HG03457 (cell line): Measurements from ENCODE around the gene FSTL5.
A peak's percentile ranks its signal among the peaks of the same experiment; 100 is the strongest.
"Not testable (repeated sequence)": the region's sequence is repeated elsewhere in the genome, so short reads cannot be mapped to it uniquely, and the experiment has no call there.

Experiments used
- ATAC-seq: cut with Tn5 transposase; IDR thresholded peaks from one replicate; pipeline ENCODE4 v1.9.1; 2021; ENCODE audit warnings: moderate number of reproducible peaks; ENCODE audit not compliant: unreplicated experiment

FSTL5 gene

GRCh38 chr4:162163892-162164759 lies at the start of gene FSTL5:
Gene FSTL5 (minus strand): TSS chr4:162164000. CDS start chr4:162111396, 52,604 bp downstream.
- peak; percentile 84 for ATAC-seq

GRCh38 chr4:162209706-162210105 lies 45.9 kb upstream of the FSTL5 start:
- ATAC-seq, result no peak

GRCh38 chr4:162203478-162203877 lies 39.7 kb upstream of the FSTL5 start:
- ATAC-seq, result not testable (repeated sequence)

- ATAC-seq, result no peak
Observed at GRCh38 chr4:162201673-162202072, 37.9 kb upstream of the FSTL5 start.

GRCh38 chr4:162170509-162170908 lies 6.7 kb upstream of the FSTL5 start:
- no peak for ATAC-seq

- no peak for ATAC-seq
Observed at GRCh38 chr4:162164906-162165510, 1.2 kb upstream of the FSTL5 start.

- no peak for ATAC-seq
Observed at GRCh38 chr4:162162672-162163071, 1.1 kb downstream of the FSTL5 start.

- no peak for ATAC-seq
Observed at GRCh38 chr4:162157241-162157640, 6.6 kb downstream of the FSTL5 start.

GRCh38 chr4:162154862-162155540 lies 8.8 kb downstream of the FSTL5 start:
- no peak for ATAC-seq

- ATAC-seq, result no peak
Observed at GRCh38 chr4:162151850-162152249, 11.9 kb downstream of the FSTL5 start.

- ATAC-seq, result no peak
Observed at GRCh38 chr4:162151386-162151785, 12.4 kb downstream of the FSTL5 start.

- ATAC-seq, result no peak
Observed at GRCh38 chr4:162149644-162150043, 14.2 kb downstream of the FSTL5 start.

GRCh38 chr4:162140051-162140683 lies 23.6 kb downstream of the FSTL5 start:
- ATAC-seq, result no peak

- ATAC-seq, result no peak
Observed at GRCh38 chr4:162139412-162139811, 24.4 kb downstream of the FSTL5 start.

GRCh38 chr4:162131256-162131655 lies 32.5 kb downstream of the FSTL5 start:
- no peak for ATAC-seq

- no peak for ATAC-seq
Observed at GRCh38 chr4:162126729-162127128, 37.1 kb downstream of the FSTL5 start.

GRCh38 chr4:162117051-162117450 lies 46.7 kb downstream of the FSTL5 start:
- ATAC-seq, result no peak

GRCh38 chr4:162116095-162116779 lies 47.6 kb downstream of the FSTL5 start:
- ATAC-seq, result no peak

GRCh38 chr4:162115333-162115732 lies 48.5 kb downstream of the FSTL5 start:
- ATAC-seq, result no peak

- ATAC-seq, result no peak
Observed at GRCh38 chr4:162111078-162111477, 52.7 kb downstream of the FSTL5 start.
